22Rv1 (cell line): Measurements from ENCODE around the gene GSK3A.
"Not testable (repeated sequence)": the region's sequence is repeated elsewhere in the genome, so short reads cannot be mapped to it uniquely, and the experiment has no call there.

Experiments used
- H3K27ac ChIP-seq: fragments of 450-650 bp; 2 replicates; pipeline ENCODE4 v1.5.1; 2017
- CTCF ChIP-seq: fragments of 450-650 bp; IDR thresholded peaks from 2 replicates; pipeline ENCODE4 v1.5.1; 2017; ENCODE audit warnings: mild to moderate bottlenecking
- ZFX ChIP-seq: fragments of 450-650 bp; IDR thresholded peaks from 2 replicates; pipeline ENCODE4 v1.6.1; 2017; ENCODE audit warnings: antibody characterized with exemption, borderline replicate concordance

Gene GSK3A

GRCh38 chr19:42261763-42262162 is 19.4 kb upstream of the GSK3A start:
- no peak overlapping the region for H3K27ac ChIP-seq
- no peak for TF ChIP-seq CTCF
- TF ChIP-seq ZFX: no peak

GRCh38 chr19:42257842-42258241 is 15.4 kb upstream of the GSK3A start:
- H3K27ac ChIP-seq: not testable (repeated sequence)

- peak overlapping the region; percentile 94 for H3K27ac ChIP-seq
- no peak for TF ChIP-seq ZFX
- no peak for TF ChIP-seq CTCF
These were observed 13.7 kb upstream of the GSK3A start for GRCh38 chr19:42255766-42256745.

GRCh38 chr19:42254850-42255765 is 12.7 kb upstream of the GSK3A start, which contains the start of gene ERF:
TSS of gene ERF (minus strand) at chr19:42255128. CDS start at chr19:42254999, 129 bp downstream.
- TF ChIP-seq ZFX: no peak
- TF ChIP-seq CTCF: no peak

GRCh38 chr19:42254089-42254849 is 11.9 kb upstream of the GSK3A start:
- peak overlapping the region; percentile 94 for H3K27ac ChIP-seq
- TF ChIP-seq ZFX: no peak
- TF ChIP-seq CTCF: no peak

More at GRCh38 chr19:42254850-42255765, 12.7 kb upstream of the GSK3A start, which contains the start of gene ERF:
- peak within 1 kb of the TSS; percentile 94 for H3K27ac ChIP-seq

GRCh38 chr19:42253245-42254088 is 11.1 kb upstream of the GSK3A start:
- TF ChIP-seq CTCF: no peak
- TF ChIP-seq ZFX: no peak
- peak overlapping the region; percentile 94 for H3K27ac ChIP-seq
